DOHH2 (cell line): ENCODE results near the gene CCDC24.

Experiments
- CTCF ChIP-seq: fragments of 200-600 bp; sonication (generic); IDR thresholded peaks from one replicate; pipeline ENCODE4 v1.5.1; 2014; ENCODE audit warnings: antibody characterized with exemption, mild to moderate bottlenecking, low read depth, low read length; ENCODE audit not compliant: poor library complexity, severe bottlenecking
- EZH2phosphoT487 ChIP-seq: fragments of 200-600 bp; sonication (generic); IDR thresholded peaks from 2 replicates; pipeline ENCODE4 v1.6.1; 2017; ENCODE audit warnings: borderline replicate concordance, mild to moderate bottlenecking, antibody characterized with exemption, low read length, moderate library complexity, mixed read lengths

GRCh38 chr1:43975249-43975961 lies 16.0 kb upstream of the CCDC24 start:
- no peak for TF ChIP-seq CTCF
- no peak for TF ChIP-seq EZH2phosphoT487
